Measurements from ENCODE around the gene KIF7.
"Not testable (repeated sequence)": the region's sequence is repeated elsewhere in the genome, so short reads cannot be mapped to it uniquely, and the experiment has no call there.

KIF7 gene

GRCh38 chr15:89615135-89615534 lies 40.1 kb downstream of the KIF7 start:
- no peak for DNase-seq

- DNase-seq = no peak
These were observed 41.1 kb downstream of the KIF7 start for GRCh38 chr15:89614164-89614563.

GRCh38 chr15:89613031-89613430 lies 42.2 kb downstream of the KIF7 start:
- DNase-seq = no peak

GRCh38 chr15:89611317-89611716 lies 44.0 kb downstream of the KIF7 start:
- no peak for DNase-seq

GRCh38 chr15:89599021-89599420 lies 56.2 kb downstream of the KIF7 start:
- DNase-seq = no peak

GRCh38 chr15:89593018-89593417 lies 62.2 kb downstream of the KIF7 start:
- DNase-seq = no peak

GRCh38 chr15:89591834-89592233 lies 63.4 kb downstream of the KIF7 start:
- DNase-seq = no peak

- DNase-seq = no peak
These were observed 67.3 kb downstream of the KIF7 start for GRCh38 chr15:89587955-89588354.

GRCh38 chr15:89586651-89587050 lies 68.6 kb downstream of the KIF7 start:
- no peak for DNase-seq

GRCh38 chr15:89580747-89581146 lies 74.5 kb downstream of the KIF7 start:
- DNase-seq = not testable (repeated sequence)

GRCh38 chr15:89578146-89578545 lies 77.1 kb downstream of the KIF7 start:
- no peak for DNase-seq

Data from cerebellar nuclear complex (tissue), 1 donor.